ENCODE results near the gene ZNF583.

Gene ZNF583

GRCh38 chr19:56369886-56370676 is 34.1 kb upstream of the ZNF583 start:
- DNase-seq (ENCODE audit: low read depth, low spot score), result no peak
- POLR2A ChIA-PET, result no interaction called here
- CTCF ChIA-PET, result interaction anchor here (3.4 kb wide), 1 partner anchor 23 kb away, joined by 13 read pairs; the partner anchor contains the start of gene ZNF582

GRCh38 chr19:56372281-56372680 is 31.9 kb upstream of the ZNF583 start:
- no peak overlapping the region for H3K4me3 ChIP-seq (ENCODE audit: low read depth, low read length)
- DNase-seq (ENCODE audit: low read depth, low spot score), result no peak
- CTCF ChIA-PET, result interaction anchor here (3.4 kb wide), 1 partner anchor 20 kb away, joined by 13 read pairs; the partner anchor contains the start of gene ZNF582
- no peak for TF ChIP-seq CTCF (IDR thresholded peaks at IDR 0.05; ENCODE audit: insufficient read depth, low read length, missing control alignments)
- POLR2A ChIA-PET, result no interaction called here

More at GRCh38 chr19:56369886-56370676, 34.1 kb upstream of the ZNF583 start:
- TF ChIP-seq CTCF (IDR thresholded peaks at IDR 0.05; ENCODE audit: insufficient read depth, low read length, missing control alignments), result no peak
- no peak overlapping the region for H3K4me3 ChIP-seq (ENCODE audit: low read depth, low read length)

- ChIA-PET POLR2A (no interaction called here), CTCF (interaction anchor here (1.1 to 2.3 kb wide), 2 partner anchors 16 to 124 kb away, joined by 3 to 9 read pairs; partner anchors contain the start of gene ZNF582)
- H3K4me3 ChIP-seq (ENCODE audit: low read depth, low read length), result no peak overlapping the region
- no peak for TF ChIP-seq CTCF (IDR thresholded peaks at IDR 0.05; ENCODE audit: insufficient read depth, low read length, missing control alignments)
- no peak for DNase-seq (ENCODE audit: low read depth, low spot score)
Measured at GRCh38 chr19:56377105-56377924, 26.8 kb upstream of the ZNF583 start.

GRCh38 chr19:56383826-56384605 is 20.1 kb upstream of the ZNF583 start:
- no peak overlapping the region for H3K4me3 ChIP-seq (ENCODE audit: low read depth, low read length)
- ChIA-PET POLR2A (no interaction called here), CTCF (interaction anchor here (0.9 kb wide), 1 partner anchor 9 kb away, joined by 3 read pairs; the partner anchor contains the start of gene ZNF582)
- no peak for TF ChIP-seq CTCF (IDR thresholded peaks at IDR 0.05; ENCODE audit: insufficient read depth, low read length, missing control alignments)
- DNase-seq (ENCODE audit: low read depth, low spot score), result no peak

GRCh38 chr19:56393119-56394012 is 10.8 kb upstream of the ZNF583 start, which contains the start of gene ZNF582:
Gene ZNF582 (minus strand): TSS chr19:56393534. CDS start chr19:56391752, 1,782 bp downstream.
- CTCF ChIA-PET, result interaction anchor here (0.6 to 2.6 kb wide), 14 partner anchors 9 to 252 kb away, joined by 3 to 25 read pairs (median 5); partner anchors contain the start of genes ZNF444 and ZNF583
- peak; percentile 71 for DNase-seq (ENCODE audit: low read depth, low spot score)
- POLR2A ChIA-PET, result interaction anchor here (2.0 kb wide), 1 partner anchor 10 kb away, joined by 4 read pairs; no protein-coding TSS in a partner anchor
- peak; percentile 88 for TF ChIP-seq CTCF (IDR thresholded peaks at IDR 0.05; ENCODE audit: insufficient read depth, low read length, missing control alignments)
- peak within 1 kb of the TSS; percentile 78 for H3K4me3 ChIP-seq (ENCODE audit: low read depth, low read length)
